GM23248 (cell line): ENCODE data around the gene RAPGEF4. TPM values are rescaled to one million over a fixed set of nuclear protein-coding genes. Genes with fewer than 3 reads are reported as not detected.

Experiments used
- DNase-seq: peaks from one replicate; pipeline ENCODE4 v3.0.0-alpha.2; 2015
- H2AFZ ChIP-seq: fragments of 200-600 bp; sonication (generic); 2 replicates; pipeline ENCODE4 v1.6.1; 2016; ENCODE audit warnings: antibody characterized with exemption
- H3F3A ChIP-seq: fragments of 200-600 bp; sonication (generic); 2 replicates; pipeline ENCODE4 v1.6.1; 2016; ENCODE audit warnings: mild to moderate bottlenecking, antibody characterized with exemption, mixed run types; ENCODE audit not compliant: insufficient read depth
- H3K27ac ChIP-seq: fragments of 200-600 bp; sonication (generic); 2 replicates; pipeline ENCODE4 v1.5.1; 2016; ENCODE audit warnings: mild to moderate bottlenecking
- H3K27me3 ChIP-seq: fragments of 200-600 bp; sonication (generic); replicated peaks from 2 replicates; pipeline ENCODE4 v1.6.1; 2016; ENCODE audit warnings: mild to moderate bottlenecking; ENCODE audit not compliant: insufficient read depth
- H3K36me3 ChIP-seq: fragments of 200-600 bp; sonication (generic); 2 replicates; pipeline ENCODE4 v1.6.1; 2016; ENCODE audit warnings: low read depth, mild to moderate bottlenecking
- H3K4me1 ChIP-seq: fragments of 200-600 bp; sonication (generic); 2 replicates; pipeline ENCODE4 v1.6.1; 2016; ENCODE audit warnings: mild to moderate bottlenecking; ENCODE audit not compliant: insufficient read depth
- H3K4me2 ChIP-seq: fragments of 200-600 bp; sonication (generic); one replicate; pipeline ENCODE4 v1.6.1; 2016; ENCODE audit warnings: mild to moderate bottlenecking; ENCODE audit not compliant: unreplicated experiment
- H3K4me3 ChIP-seq: fragments of 200-600 bp; sonication (generic); 2 replicates; pipeline ENCODE4 v1.5.1; 2016; ENCODE audit warnings: mild to moderate bottlenecking
- H3K79me2 ChIP-seq: fragments of 200-600 bp; sonication (generic); 2 replicates; pipeline ENCODE4 v1.6.1; 2016; ENCODE audit warnings: mild to moderate bottlenecking; ENCODE audit not compliant: insufficient read depth
- H3K9ac ChIP-seq: fragments of 200-600 bp; sonication (generic); 2 replicates; pipeline ENCODE4 v1.6.1; 2016; ENCODE audit warnings: mild to moderate bottlenecking
- H3K9me2 ChIP-seq: fragments of 200-600 bp; sonication (generic); 2 replicates; pipeline ENCODE4 v1.6.1; 2016; ENCODE audit warnings: mixed run types, mild to moderate bottlenecking, moderate library complexity; ENCODE audit not compliant: insufficient read depth
- H3K9me3 ChIP-seq: fragments of 200-600 bp; sonication (generic); one replicate; pipeline ENCODE4 v1.6.1; 2017; ENCODE audit warnings: low read depth
- H4K20me1 ChIP-seq: fragments of 200-600 bp; sonication (generic); 2 replicates; pipeline ENCODE4 v1.6.0; 2016; ENCODE audit not compliant: insufficient read depth
- EZH2 ChIP-seq: fragments of 200-600 bp; sonication (generic); IDR thresholded peaks from 2 replicates; pipeline ENCODE4 v1.6.1; 2018; ENCODE audit warnings: antibody characterized with exemption, mild to moderate bottlenecking; ENCODE audit not compliant: insufficient read depth, poor library complexity, severe bottlenecking
- EZH2phosphoT487 ChIP-seq: fragments of 200-600 bp; sonication (generic); IDR thresholded peaks from 2 replicates; pipeline ENCODE4 v1.6.1; 2018; ENCODE audit warnings: antibody characterized with exemption, moderate library complexity, mild to moderate bottlenecking, low read depth; ENCODE audit not compliant: insufficient read depth
- WGBS, 2 experiments: methylation state at CpG; one replicate each; pipeline ENCODE4 v1.1.6; 2015 to 2017; ENCODE audit warnings: low lambda C conversion rate in 2 of 2, low coverage in 1 of 2; ENCODE audit errors: missing lambda C conversion rate in 2 of 2; 5-methylcytosine and 5-hydroxymethylcytosine counted together
- in situ Hi-C: fragments of 300-500 bp; cut with MboI; formaldehyde crosslinking; loops from 2 replicates; pipeline ENCODE4 v1.15.0; 2020
- polyA plus RNA-seq: library from polyadenylated mRNA; unstranded; fragments of >200 nt; fragmentation: Nextera tagmentation; extraction: Ambion mirVana; gene quantifications from 2 replicates; pipeline ENCODE4 v1.2.1, GENCODE V29; 2016
- total RNA-seq: library from RNA; depleted of rRNA; stranded (reverse); fragments of >200 nt; shearing (Covaris generic); gene quantifications from 2 replicates; pipeline ENCODE4 v1.2.3, GENCODE V29; 2014

RAPGEF4 gene
- total and polyA plus RNA-seq, 2 experiments from 2014 or later, result 2.2 TPM; not detected in 1

DNA sequence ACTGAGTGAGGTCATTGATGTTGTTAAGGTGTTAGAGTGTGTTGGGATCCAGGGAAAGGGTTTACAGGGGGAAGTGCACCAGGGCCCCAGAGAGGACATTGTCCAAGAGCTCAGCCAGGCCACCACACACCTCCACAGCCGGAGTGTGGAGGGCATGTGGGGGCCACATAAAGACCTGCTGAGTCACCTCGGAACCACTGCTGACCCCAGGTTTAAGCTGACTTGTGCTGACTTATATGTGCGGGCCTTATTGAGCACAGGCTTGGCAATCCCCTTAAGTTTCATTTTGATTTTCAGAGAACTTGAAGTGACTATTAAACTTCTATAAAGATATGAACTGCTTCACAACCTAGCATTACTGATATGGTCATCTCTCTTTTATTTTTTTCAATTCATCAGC lies 173.8 kb downstream of the RAPGEF4 start:
- 67 to 74% methylated on average over 3 of the region's 3 CpGs for WGBS, 2 experiments
- Histone ChIP-seq H3K27me3 (no peaks in the 10 kb centered on the region), H3K4me3 (no peak overlapping the region), H3K4me2 (no peak overlapping the region), H3F3A (no peaks in the 10 kb centered on the region), H3K79me2 (no peaks in the 10 kb centered on the region), H3K9ac (no peak overlapping the region), H3K9me3 (no peaks in the 10 kb centered on the region), H2AFZ (no peak overlapping the region), H3K27ac (no peak overlapping the region), H4K20me1 (no peaks in the 10 kb centered on the region), H3K9me2 (no peaks in the 10 kb centered on the region), H3K36me3 (no peaks in the 10 kb centered on the region), H3K4me1 (no peaks in the 10 kb centered on the region)
- in situ Hi-C loops, result no loop called here
- TF ChIP-seq EZH2phosphoT487 (no peak), EZH2 (no peak)
- DNase-seq, result no peak

DNA sequence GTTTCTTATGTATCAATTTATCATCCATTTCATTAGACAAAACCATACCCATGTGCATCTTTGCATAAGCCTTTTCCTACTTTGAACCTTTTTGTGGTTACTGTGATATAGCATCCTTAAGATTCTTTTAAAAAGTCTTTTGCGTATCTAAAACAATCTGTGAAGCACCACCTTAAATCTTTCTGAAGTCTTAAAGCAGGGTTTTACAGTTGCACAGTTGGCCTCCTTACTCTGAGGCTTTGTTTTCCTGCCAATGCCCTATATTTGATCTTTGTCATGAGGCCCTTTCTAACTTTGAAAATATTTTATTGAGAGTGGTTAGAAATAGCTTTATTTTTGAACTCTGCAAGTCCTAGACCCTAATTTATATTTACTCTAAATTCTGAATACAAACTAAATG lies 176.6 kb downstream of the RAPGEF4 start:
- in situ Hi-C loops, result no loop called here
- H3F3A ChIP-seq, result no peaks in the 10 kb centered on the region

DNA sequence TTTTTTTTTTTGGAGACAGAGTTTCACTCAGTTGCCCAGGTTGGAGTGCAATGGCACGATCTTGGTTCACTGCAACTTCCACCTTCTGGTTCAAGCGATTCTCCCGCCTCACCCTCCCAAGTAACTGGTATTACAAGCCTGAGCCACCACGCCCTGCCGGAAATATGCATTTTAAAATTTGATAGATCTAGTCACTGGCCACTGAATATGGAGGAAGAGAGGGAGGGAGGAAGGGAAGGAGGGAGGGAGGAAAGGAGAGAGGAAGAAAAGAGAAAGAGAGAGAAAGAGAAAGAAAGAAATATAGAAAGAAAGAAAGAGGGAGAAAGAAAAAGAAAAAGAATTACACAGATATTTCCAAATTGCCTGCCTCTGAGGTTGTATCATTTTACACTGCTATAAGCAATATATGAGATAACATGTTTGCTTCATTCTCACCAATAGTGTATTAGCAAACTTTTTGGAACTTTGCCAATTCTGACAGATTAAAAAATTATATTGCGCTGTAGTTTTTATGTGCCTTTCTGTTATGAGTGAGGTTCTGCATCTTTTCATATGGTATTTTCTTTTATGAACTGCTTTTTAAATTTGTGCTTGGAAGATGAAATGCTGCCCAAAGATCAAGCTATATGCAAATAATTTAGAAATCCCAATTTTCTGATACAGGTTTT lies 178.8 kb downstream of the RAPGEF4 start:
- DNase-seq, result peak; percentile 12
- Histone ChIP-seq H3F3A (no peaks in the 10 kb centered on the region), H3K27me3 (no peaks in the 10 kb centered on the region), H3K4me2 (no peak overlapping the region), H3K9ac (no peak overlapping the region), H3K79me2 (no peaks in the 10 kb centered on the region), H3K36me3 (no peaks in the 10 kb centered on the region), H3K27ac (no peak overlapping the region), H3K4me1 (no peaks in the 10 kb centered on the region), H3K9me2 (no peaks in the 10 kb centered on the region), H2AFZ (no peak overlapping the region), H3K4me3 (no peak overlapping the region), H4K20me1 (no peaks in the 10 kb centered on the region), H3K9me3 (no peaks in the 10 kb centered on the region)
- no peak for TF ChIP-seq EZH2phosphoT487
- WGBS, 2 experiments, result 82 to 90% methylated on average over 5 to 6 of the region's 6 CpGs
- in situ Hi-C loops, result no loop called here

More for the DNA sequence above, 176.6 kb downstream of the RAPGEF4 start:
- Histone ChIP-seq H3K9me3 (no peaks in the 10 kb centered on the region), H3K79me2 (no peaks in the 10 kb centered on the region), H3K4me3 (no peak overlapping the region), H3K9ac (no peak overlapping the region), H3K9me2 (no peaks in the 10 kb centered on the region), H2AFZ (no peak overlapping the region), H3K4me2 (no peak overlapping the region), H3K4me1 (no peaks in the 10 kb centered on the region), H3K27me3 (no peaks in the 10 kb centered on the region), H3K36me3 (no peaks in the 10 kb centered on the region), H4K20me1 (no peaks in the 10 kb centered on the region), H3K27ac (no peak overlapping the region)
- TF ChIP-seq EZH2phosphoT487 (no peak), EZH2 (no peak)
- WGBS, 2 experiments, result 88% methylated on average over 1 of the region's 1 CpG
- DNase-seq, result no peak

DNA sequence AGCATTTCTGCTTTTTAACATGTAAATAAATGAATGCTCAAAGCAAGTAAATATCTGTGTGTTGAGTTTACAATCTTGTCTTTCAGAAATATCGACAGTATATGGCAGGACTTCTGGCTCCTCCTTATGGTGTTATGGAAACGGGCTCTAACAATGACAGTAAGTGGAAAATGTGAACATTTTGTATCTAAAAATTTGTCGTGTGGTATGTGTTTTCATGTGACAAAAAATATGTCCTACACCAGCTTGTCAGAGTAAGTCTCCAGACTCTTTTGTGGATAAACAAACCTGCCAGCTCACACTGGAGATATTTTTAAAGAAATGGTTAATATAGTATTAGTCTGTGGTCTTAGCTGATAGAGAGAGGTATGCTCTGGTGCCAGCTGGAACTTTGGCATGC lies 182.1 kb downstream of the RAPGEF4 start:
- in situ Hi-C loops, result no loop called here
- Histone ChIP-seq H3K4me1 (no peaks in the 10 kb centered on the region), H3K36me3 (no peaks in the 10 kb centered on the region), H3K4me3 (no peak overlapping the region), H3K9me2 (no peaks in the 10 kb centered on the region), H3F3A (no peaks in the 10 kb centered on the region), H3K9ac (no peak overlapping the region), H3K27me3 (no peaks in the 10 kb centered on the region), H4K20me1 (no peaks in the 10 kb centered on the region), H3K79me2 (no peaks in the 10 kb centered on the region), H3K4me2 (no peak overlapping the region), H3K27ac (no peak overlapping the region), H3K9me3 (no peaks in the 10 kb centered on the region), H2AFZ (no peak overlapping the region)
- 28 to 34% methylated on average over 3 of the region's 3 CpGs for WGBS, 2 experiments
- TF ChIP-seq EZH2 (no peak), EZH2phosphoT487 (no peak)
- DNase-seq, result no peak

DNA sequence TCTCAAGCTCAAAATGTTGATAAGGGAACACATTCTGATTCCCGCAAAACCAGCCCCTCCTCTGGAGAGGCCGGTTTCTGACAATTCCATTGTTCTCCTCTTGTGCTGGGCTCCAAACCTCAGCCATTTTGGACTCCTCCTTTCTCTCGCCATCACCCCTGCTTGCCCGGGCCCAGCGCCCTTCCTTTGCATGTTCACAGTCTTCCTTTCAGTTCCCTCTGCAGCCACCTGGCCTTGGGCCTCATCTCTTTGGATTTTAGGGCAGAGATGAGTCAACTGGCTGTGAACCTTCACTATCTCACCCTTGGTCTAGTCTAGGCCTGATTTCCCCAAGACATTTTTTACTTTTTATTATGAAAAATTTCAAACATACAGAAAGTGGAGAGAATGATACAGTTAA lies 184.1 kb downstream of the RAPGEF4 start:
- Histone ChIP-seq H3K4me3 (no peak overlapping the region), H3K4me2 (no peak overlapping the region), H3K9me3 (no peaks in the 10 kb centered on the region), H2AFZ (no peak overlapping the region), H3K9me2 (no peaks in the 10 kb centered on the region), H3K9ac (no peak overlapping the region), H3F3A (no peaks in the 10 kb centered on the region), H3K27ac (no peak overlapping the region), H3K79me2 (no peaks in the 10 kb centered on the region), H3K27me3 (no peaks in the 10 kb centered on the region), H3K36me3 (no peaks in the 10 kb centered on the region), H3K4me1 (no peaks in the 10 kb centered on the region), H4K20me1 (no peaks in the 10 kb centered on the region)
- TF ChIP-seq EZH2phosphoT487 (no peak), EZH2 (no peak)
- 85 to 87% methylated on average over 5 of the region's 5 CpGs for WGBS, 2 experiments
- DNase-seq, result no peak
- in situ Hi-C loops, result no loop called here
